CD1c-positive myeloid dendritic cell (primary cell): ENCODE measurements around the gene DCDC1.

Source experiments
- DNase-seq: peaks from one replicate; pipeline ENCODE4 v3.0.0-alpha.2; 2016; ENCODE audit errors: extremely low spot score

DCDC1 gene

GRCh38 chr11:31231601-31232000 lies 137.9 kb downstream of the DCDC1 start:
- no peak for DNase-seq

GRCh38 chr11:31218847-31219246 lies 150.7 kb downstream of the DCDC1 start:
- no peak for DNase-seq

GRCh38 chr11:31214372-31214771 lies 155.2 kb downstream of the DCDC1 start:
- no peak for DNase-seq

GRCh38 chr11:31199378-31199777 lies 170.2 kb downstream of the DCDC1 start:
- DNase-seq, result no peak

- no peak for DNase-seq
Measured at GRCh38 chr11:31173926-31174680, 195.4 kb downstream of the DCDC1 start.

GRCh38 chr11:31160504-31161422 lies 208.8 kb downstream of the DCDC1 start:
- no peak for DNase-seq

- no peak for DNase-seq
Measured at GRCh38 chr11:31150841-31151240, 218.7 kb downstream of the DCDC1 start.

GRCh38 chr11:31150011-31150410 lies 219.5 kb downstream of the DCDC1 start:
- no peak for DNase-seq

GRCh38 chr11:31141789-31142188 lies 227.8 kb downstream of the DCDC1 start:
- DNase-seq, result no peak

GRCh38 chr11:31139479-31139878 lies 230.1 kb downstream of the DCDC1 start:
- DNase-seq, result no peak

GRCh38 chr11:31132531-31133421 lies 236.8 kb downstream of the DCDC1 start:
- DNase-seq, result no peak

GRCh38 chr11:31131760-31132159 lies 237.8 kb downstream of the DCDC1 start:
- DNase-seq, result no peak

GRCh38 chr11:31127290-31127689 lies 242.2 kb downstream of the DCDC1 start:
- no peak for DNase-seq

- no peak for DNase-seq
Measured at GRCh38 chr11:31120428-31120827, 249.1 kb downstream of the DCDC1 start.

- no peak for DNase-seq
Measured at GRCh38 chr11:31118566-31118965, 251.0 kb downstream of the DCDC1 start.

- DNase-seq, result no peak
Measured at GRCh38 chr11:31117038-31117437, 252.5 kb downstream of the DCDC1 start.

GRCh38 chr11:31114442-31114841 lies 255.1 kb downstream of the DCDC1 start:
- DNase-seq, result no peak

- no peak for DNase-seq
Measured at GRCh38 chr11:31110830-31111229, 258.7 kb downstream of the DCDC1 start.

- no peak for DNase-seq
Measured at GRCh38 chr11:31109446-31109845, 260.1 kb downstream of the DCDC1 start.

GRCh38 chr11:31107649-31108048 lies 261.9 kb downstream of the DCDC1 start:
- DNase-seq, result no peak

- peak; percentile 44 for DNase-seq
Measured at GRCh38 chr11:31106968-31107576, 262.5 kb downstream of the DCDC1 start.
